ENCODE data around the gene CHEK1.

CHEK1 gene

DNA sequence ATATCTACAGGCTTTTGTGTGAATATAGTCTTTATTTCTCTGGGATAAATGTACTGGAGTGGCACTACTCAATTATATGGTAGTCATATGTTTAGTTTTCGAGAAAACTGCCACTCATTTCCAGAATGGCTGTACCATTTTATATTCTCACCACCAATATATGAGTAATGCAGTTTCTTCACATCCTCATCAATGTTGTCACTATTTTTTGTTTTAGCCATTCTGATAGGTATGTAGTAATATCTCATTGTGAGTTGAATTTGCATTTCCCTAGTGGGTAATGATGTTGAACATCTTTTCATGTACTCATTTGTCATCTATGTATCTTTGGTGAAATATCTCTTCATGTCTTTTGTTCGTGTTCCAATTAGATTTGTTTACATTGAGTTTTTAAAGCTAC lies 37.7 kb downstream of the CHEK1 start:
- H3K36me3 Mint-ChIP-seq = peaks cover 8% of the 10 kb centered on the region
- H3K4me1 Mint-ChIP-seq = no peaks in the 10 kb centered on the region
- H3K27ac Mint-ChIP-seq = no peak overlapping the region
- no peak for DNase-seq (ENCODE audit: low spot score in 2 of 2)
- ATAC-seq (ENCODE audit: low read depth) = no peak
- H3K4me3 Mint-ChIP-seq = no peak overlapping the region
- no peaks in the 10 kb centered on the region for H3K27me3 Mint-ChIP-seq
- H3K9me3 Mint-ChIP-seq = peaks cover 13% of the 10 kb centered on the region

DNA sequence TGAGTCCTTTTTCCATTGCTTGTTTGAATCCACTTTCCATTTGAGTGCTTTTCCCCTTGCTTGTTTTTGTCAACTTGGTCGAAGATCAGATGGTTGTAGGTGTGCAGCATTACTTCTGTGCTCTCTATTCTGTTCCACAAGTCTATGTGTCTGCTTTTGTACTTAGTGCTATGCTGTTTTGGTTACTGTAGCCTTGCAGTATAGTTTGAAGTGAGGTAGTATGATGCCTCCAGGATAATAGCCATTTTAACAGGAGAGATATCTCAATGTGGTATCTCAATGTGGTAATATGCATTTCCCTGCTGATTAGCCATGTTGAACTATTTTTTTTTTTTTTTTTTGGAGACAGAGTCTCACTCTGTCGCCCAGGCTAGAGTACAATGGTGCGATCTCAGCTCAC lies 38.9 kb downstream of the CHEK1 start:
- Mint-ChIP-seq H3K9me3 (peaks cover 15% of the 10 kb centered on the region), H3K27me3 (no peaks in the 10 kb centered on the region), H3K4me1 (no peaks in the 10 kb centered on the region), H3K4me3 (no peak overlapping the region), H3K36me3 (peaks cover 8% of the 10 kb centered on the region), H3K27ac (no peak overlapping the region)
- ATAC-seq (ENCODE audit: low read depth) (no peak), DNase-seq (ENCODE audit: low spot score in 2 of 2) (no peak)

DNA sequence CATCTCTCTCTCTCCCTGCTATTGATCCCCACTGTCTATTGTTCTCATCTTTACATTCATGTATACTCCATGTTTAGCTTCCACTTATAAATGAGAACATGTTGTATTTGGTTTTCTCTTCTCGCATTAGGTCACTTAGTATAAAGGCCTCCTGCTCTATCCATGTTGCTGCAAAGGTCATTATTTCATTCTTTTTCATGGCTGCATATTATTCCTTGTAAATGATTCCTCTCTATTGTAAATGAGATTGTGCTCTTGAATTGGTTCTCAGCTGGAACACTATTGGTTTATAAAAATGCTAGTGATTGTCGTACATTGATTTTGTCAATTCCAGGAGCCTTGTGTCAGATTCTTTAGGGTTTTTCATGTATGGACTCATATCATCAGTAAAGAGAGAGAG lies 42.2 kb downstream of the CHEK1 start:
- Mint-ChIP-seq H3K4me1 (no peaks in the 10 kb centered on the region), H3K27ac (no peak overlapping the region), H3K9me3 (peaks cover 15% of the 10 kb centered on the region)

DNA sequence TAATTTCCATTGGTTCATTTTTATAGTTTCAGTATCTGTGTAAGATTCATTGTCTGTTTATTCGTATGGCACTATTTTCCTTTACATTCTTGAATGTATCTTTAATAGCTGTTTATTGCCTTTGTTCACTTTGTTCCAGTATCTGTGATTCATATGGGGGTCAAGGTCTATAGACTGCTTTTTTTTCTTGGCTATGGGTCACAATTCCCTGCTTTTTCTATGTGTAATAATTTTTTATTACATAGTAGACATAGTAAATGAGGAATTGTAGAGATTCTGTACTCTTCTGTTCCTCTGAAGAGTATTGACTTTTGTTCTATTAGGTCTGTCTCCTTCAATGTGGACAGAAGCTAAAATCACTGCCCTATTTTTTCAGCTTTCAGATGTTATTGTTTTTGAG lies 45.2 kb downstream of the CHEK1 start:
- H3K4me3 Mint-ChIP-seq = no peak overlapping the region
- H3K27me3 Mint-ChIP-seq = no peaks in the 10 kb centered on the region
- DNase-seq (ENCODE audit: low spot score in 2 of 2) = no peak
- no peak overlapping the region for H3K27ac Mint-ChIP-seq
- no peak for ATAC-seq (ENCODE audit: low read depth)
- H3K4me1 Mint-ChIP-seq = no peaks in the 10 kb centered on the region
- H3K9me3 Mint-ChIP-seq = peaks cover 13% of the 10 kb centered on the region
- H3K36me3 Mint-ChIP-seq = peaks cover 8% of the 10 kb centered on the region

More for the DNA sequence above, 42.2 kb downstream of the CHEK1 start:
- no peaks in the 10 kb centered on the region for H3K27me3 Mint-ChIP-seq
- ATAC-seq (ENCODE audit: low read depth) (no peak), DNase-seq (ENCODE audit: low spot score in 2 of 2) (no peak)
- peaks cover 10% of the 10 kb centered on the region for H3K36me3 Mint-ChIP-seq
- H3K4me3 Mint-ChIP-seq = no peak overlapping the region

DNA sequence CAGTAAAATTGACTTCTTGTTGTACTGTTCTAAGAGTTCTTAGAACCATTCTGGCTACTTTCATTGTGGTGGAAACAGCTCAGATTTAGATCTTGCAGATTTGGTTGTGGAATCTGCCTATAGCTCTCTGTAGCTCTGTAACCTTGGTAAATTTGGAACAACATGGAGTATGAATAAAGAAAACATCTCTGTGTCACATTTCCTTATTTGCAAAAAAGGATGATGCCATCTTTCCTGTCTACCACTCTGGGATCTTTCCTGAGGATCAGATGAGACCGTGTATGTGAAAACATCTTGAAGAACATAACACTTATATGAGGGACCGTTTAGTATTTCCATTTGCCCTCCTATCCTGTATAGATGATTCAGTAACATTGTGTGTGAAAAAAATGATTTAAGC lies 46.6 kb downstream of the CHEK1 start:
- Mint-ChIP-seq H3K27ac (no peak overlapping the region), H3K27me3 (no peaks in the 10 kb centered on the region), H3K36me3 (peaks cover 5% of the 10 kb centered on the region), H3K4me1 (no peaks in the 10 kb centered on the region), H3K9me3 (peaks cover 6% of the 10 kb centered on the region), H3K4me3 (no peak overlapping the region)
- DNase-seq (ENCODE audit: low spot score in 2 of 2) = no peak
- ATAC-seq (ENCODE audit: low read depth) = no peak

DNA sequence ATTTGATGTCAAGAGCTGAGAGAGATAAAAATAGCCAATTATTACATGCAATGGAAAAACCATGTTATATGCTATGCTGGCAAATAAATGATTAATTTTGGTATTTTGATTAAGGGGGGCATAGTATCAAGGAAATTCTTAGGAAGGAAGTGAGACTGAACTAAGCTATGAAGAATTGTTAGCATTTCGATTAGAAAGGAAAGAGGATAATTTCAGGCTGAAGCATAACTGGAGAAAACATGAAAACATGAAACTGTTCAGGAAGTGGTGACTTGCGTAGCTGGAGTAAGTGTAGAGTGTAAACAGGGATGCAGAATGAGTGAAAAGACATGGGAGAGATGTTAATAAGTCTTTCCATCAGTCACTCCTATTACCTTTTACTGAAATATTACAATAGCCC lies 49.2 kb downstream of the CHEK1 start:
- Mint-ChIP-seq H3K36me3 (peaks cover 5% of the 10 kb centered on the region), H3K27me3 (no peaks in the 10 kb centered on the region), H3K4me3 (no peak overlapping the region), H3K9me3 (no peaks in the 10 kb centered on the region), H3K27ac (no peak overlapping the region), H3K4me1 (no peaks in the 10 kb centered on the region)
- ATAC-seq (ENCODE audit: low read depth) (no peak), DNase-seq (ENCODE audit: low spot score in 2 of 2) (no peak)

DNA sequence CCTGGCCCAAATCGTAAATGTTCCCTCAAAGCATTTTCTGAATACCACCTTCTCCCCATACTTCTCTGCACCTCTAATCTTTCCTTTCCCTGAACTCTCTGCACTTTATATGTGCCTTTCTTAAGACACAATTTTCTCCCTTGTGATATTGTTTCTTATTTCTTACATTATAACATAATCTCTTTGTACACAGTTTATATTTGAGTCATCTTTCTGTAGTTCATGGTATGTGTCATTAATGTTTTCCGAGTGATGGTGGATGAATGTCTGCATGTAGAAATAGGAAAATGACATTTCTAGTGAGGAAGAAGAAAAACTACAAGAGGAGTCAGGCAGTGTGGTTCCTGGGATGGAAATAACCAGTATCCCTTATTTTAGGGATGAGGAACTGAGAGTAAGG lies 50.2 kb downstream of the CHEK1 start:
- no peak overlapping the region for H3K4me3 Mint-ChIP-seq
- H3K9me3 Mint-ChIP-seq = no peaks in the 10 kb centered on the region
- no peaks in the 10 kb centered on the region for H3K27me3 Mint-ChIP-seq
- peaks cover 3% of the 10 kb centered on the region for H3K36me3 Mint-ChIP-seq
- DNase-seq (ENCODE audit: low spot score in 2 of 2) (no peak), ATAC-seq (ENCODE audit: low read depth) (no peak)
- H3K4me1 Mint-ChIP-seq = no peaks in the 10 kb centered on the region
- no peak overlapping the region for H3K27ac Mint-ChIP-seq

DNA sequence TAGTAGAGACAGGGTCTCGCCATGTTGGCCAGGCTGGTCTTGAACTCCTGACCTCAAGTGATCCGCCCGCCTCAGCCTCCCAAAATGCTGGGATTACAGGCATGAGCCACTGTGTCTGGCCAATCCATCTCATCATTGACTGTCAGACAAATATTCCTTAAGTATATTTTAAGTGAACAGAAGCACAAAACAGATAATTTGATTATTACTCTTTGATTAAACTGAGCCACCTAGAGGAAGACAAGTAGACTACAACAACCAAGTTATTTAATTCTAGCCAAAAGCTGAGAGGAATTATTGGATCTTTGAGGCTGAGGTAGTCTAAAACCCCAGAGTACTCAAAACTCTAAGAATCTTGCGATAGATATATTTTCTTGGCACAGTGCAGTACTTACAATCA lies 54.4 kb downstream of the CHEK1 start:
- H3K9me3 Mint-ChIP-seq = no peaks in the 10 kb centered on the region
- no peak for ATAC-seq (ENCODE audit: low read depth)
- H3K36me3 Mint-ChIP-seq = peaks cover 3% of the 10 kb centered on the region
- no peak overlapping the region for H3K4me3 Mint-ChIP-seq
- H3K27me3 Mint-ChIP-seq = no peaks in the 10 kb centered on the region
- no peak overlapping the region for H3K27ac Mint-ChIP-seq
- H3K4me1 Mint-ChIP-seq = no peaks in the 10 kb centered on the region
- DNase-seq (ENCODE audit: low spot score in 2 of 2) = no peak

DNA sequence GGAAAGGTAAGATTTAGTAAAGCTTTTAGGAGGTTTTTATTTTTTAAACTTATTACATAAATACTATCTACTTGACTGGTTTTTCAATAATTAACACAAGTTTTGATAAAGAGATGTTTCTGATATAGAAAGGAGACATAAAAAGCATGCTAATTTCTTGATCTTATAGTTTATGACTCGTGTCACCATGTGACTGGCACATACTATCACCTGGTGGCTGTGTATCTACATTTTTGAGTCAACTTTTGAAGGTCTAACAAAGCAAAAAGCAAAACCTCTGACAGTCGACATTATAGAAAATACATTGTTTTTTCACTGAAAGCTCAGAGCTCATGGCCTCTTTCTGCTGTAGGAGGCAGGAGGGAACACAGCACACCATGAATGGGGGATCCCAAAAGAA lies 54.9 kb downstream of the CHEK1 start:
- no peak for ATAC-seq (ENCODE audit: low read depth)

DNA sequence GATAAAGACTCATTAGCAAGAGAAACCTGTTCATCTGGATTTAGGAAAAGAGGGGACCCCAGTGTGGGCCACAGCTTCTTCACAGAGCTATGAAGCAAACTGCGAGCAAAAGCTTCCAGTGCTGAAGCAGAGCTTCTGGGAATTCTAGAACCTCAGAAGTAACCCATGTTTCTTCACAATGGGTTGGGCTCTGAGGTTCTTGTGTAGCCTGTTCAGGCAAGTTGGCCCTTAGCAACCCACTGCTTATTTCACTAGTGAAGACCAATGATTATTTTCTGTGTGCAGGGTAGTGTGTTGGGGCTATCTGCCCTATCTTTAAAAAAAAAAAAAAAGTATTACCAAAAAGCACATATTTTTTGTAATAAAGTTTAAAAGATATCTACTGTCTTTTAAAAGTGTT lies 55.8 kb downstream of the CHEK1 start, which contains the start of gene ACRV1:
Gene ACRV1, minus strand, starts transcription at position 101 of the 400 bp plus-strand sequence. Its CDS starts 67 bp downstream, at position 34.
- ATAC-seq (ENCODE audit: low read depth) (no peak), DNase-seq (ENCODE audit: low spot score in 2 of 2) (no peak)
- H3K9me3 Mint-ChIP-seq = no peaks in the 10 kb centered on the region
- no peak within 1 kb of the TSS for H3K4me3 Mint-ChIP-seq
- no peaks in the 10 kb centered on the region for H3K27me3 Mint-ChIP-seq
- no peak within 1 kb of the TSS for H3K27ac Mint-ChIP-seq
- no peaks in the 10 kb centered on the region for H3K4me1 Mint-ChIP-seq
- peaks cover 3% of the 10 kb centered on the region for H3K36me3 Mint-ChIP-seq

More for the DNA sequence above, 54.9 kb downstream of the CHEK1 start:
- peaks cover 3% of the 10 kb centered on the region for H3K36me3 Mint-ChIP-seq
- H3K27ac Mint-ChIP-seq = no peak overlapping the region
- no peak for DNase-seq (ENCODE audit: low spot score in 2 of 2)
- no peaks in the 10 kb centered on the region for H3K4me1 Mint-ChIP-seq
- no peak overlapping the region for H3K4me3 Mint-ChIP-seq
- H3K27me3 Mint-ChIP-seq = no peaks in the 10 kb centered on the region
- no peaks in the 10 kb centered on the region for H3K9me3 Mint-ChIP-seq

DNA sequence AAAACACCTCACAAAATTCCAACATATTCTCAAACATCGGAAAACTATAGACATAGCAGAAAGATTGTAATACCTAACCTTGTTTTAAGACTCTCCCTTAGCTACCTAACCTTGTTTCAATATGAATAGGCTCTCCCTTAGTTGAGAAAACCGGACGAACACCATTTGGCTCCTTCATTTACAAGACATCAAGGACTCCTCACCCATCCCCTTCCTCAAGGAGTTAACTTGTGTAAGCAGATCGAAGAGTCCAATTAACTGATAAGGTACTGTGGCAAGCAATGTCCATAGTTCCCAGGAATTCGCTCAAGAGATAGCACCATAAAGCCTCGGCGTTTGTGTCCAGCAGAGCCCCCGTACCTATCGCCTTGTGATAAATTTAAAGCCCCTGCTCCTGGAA lies 60.3 kb downstream of the CHEK1 start:
- Mint-ChIP-seq H3K36me3 (no peaks in the 10 kb centered on the region), H3K27me3 (no peaks in the 10 kb centered on the region), H3K9me3 (no peaks in the 10 kb centered on the region), H3K4me1 (no peaks in the 10 kb centered on the region), H3K4me3 (no peak overlapping the region), H3K27ac (no peak overlapping the region)
- DNase-seq (ENCODE audit: low spot score in 2 of 2) (no peak), ATAC-seq (ENCODE audit: low read depth) (no peak)

DNA sequence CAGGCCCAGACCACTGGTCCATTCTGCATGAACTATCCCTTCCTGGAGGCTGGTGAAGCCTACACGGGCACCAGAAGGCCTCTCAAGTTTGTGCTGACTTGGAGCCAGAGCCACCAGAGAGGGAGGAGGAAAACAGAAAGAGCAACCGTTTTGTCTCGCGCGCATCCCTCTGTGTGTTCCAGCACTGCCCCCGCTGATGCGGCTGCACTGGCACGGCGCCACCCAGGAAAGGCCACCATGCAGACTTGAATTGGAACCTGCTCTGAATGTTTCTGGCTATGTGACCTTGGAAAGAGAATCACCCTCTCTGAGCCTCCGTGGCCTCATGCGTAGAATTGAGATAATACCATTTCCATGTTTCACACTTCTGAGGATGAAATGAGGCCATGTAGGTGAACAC lies 63.1 kb downstream of the CHEK1 start:
- no peak for DNase-seq (ENCODE audit: low spot score in 2 of 2)
- Mint-ChIP-seq H3K4me3 (no peak overlapping the region), H3K27me3 (no peaks in the 10 kb centered on the region), H3K9me3 (no peaks in the 10 kb centered on the region), H3K27ac (no peak overlapping the region), H3K4me1 (no peaks in the 10 kb centered on the region), H3K36me3 (no peaks in the 10 kb centered on the region)
- ATAC-seq (ENCODE audit: low read depth) = no peak

DNA sequence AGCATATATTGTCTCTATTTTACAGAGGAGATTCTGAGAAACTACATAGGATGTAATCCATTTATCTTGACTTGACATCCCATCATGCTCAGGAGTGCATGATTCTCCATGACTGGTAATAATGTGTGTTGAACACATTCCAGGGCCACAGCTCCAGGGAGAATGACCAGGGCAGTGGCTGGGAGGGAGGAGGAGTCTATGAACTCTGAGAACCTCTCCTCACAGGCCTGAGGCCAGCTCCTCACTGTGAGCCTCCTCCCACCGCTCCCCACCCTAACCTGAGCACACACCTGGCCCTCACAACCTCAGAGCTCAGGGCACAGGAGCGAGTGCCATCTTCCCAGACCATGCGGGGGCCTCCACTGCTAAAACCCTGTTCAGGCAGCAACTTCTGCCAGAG lies 63.7 kb downstream of the CHEK1 start:
- Mint-ChIP-seq H3K36me3 (no peaks in the 10 kb centered on the region), H3K27me3 (no peaks in the 10 kb centered on the region), H3K4me1 (no peaks in the 10 kb centered on the region), H3K9me3 (no peaks in the 10 kb centered on the region), H3K4me3 (no peak overlapping the region), H3K27ac (no peak overlapping the region)
- no peak for DNase-seq (ENCODE audit: low spot score in 2 of 2)
- ATAC-seq (ENCODE audit: low read depth) = no peak

DNA sequence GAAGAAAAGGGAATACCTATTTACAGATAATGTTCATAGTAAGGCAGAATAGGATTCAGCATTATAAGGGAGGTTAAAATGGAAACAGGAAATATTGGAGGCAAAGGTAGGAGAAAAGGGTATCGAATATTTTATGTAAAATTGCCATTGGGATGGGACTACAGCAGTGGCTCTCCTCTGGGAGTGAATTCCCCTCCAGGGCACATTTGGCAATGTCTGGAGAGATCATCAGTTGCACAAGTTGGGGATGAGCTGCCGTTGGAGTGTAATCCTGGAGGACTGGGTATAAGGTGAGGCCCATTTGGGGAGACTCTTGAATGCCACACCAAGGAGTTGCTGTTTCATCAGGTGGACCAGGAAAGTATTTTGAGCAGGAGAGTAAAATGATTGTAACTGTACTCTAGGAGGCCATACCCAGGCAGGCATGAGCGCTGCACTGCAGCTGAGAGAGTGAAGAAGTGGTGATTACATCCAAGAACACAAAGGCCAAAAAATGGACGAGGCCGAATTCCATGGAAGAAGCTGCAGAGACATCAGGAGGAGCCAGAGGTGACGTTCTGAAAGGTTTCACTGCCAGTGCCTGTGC lies 64.4 kb downstream of the CHEK1 start:
- no peak for DNase-seq (ENCODE audit: low spot score in 2 of 2)
- no peaks in the 10 kb centered on the region for H3K9me3 Mint-ChIP-seq
- no peaks in the 10 kb centered on the region for H3K36me3 Mint-ChIP-seq
- no peaks in the 10 kb centered on the region for H3K4me1 Mint-ChIP-seq
- no peak overlapping the region for H3K27ac Mint-ChIP-seq
- ATAC-seq (ENCODE audit: low read depth) = no peak
- no peak overlapping the region for H3K4me3 Mint-ChIP-seq
- H3K27me3 Mint-ChIP-seq = no peaks in the 10 kb centered on the region

DNA sequence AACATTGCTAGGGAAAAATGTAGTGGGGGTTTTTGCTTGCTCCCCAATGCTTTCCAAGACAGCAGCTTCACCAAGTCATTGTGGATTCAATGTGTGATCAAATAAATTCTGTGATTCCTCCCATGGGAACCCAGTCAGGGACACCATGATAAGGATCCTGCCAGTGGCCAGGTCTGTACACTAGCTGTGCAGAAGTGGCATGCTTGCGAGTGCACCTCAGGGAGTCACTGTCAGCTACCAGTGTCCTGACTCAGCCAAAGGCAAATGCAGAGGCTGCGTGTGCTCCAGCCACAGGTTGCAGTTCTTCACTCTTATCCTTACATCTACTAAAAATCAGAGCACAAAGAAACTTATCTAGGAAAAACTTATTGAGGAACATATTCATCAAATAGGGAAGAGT lies 65.0 kb downstream of the CHEK1 start:
- H3K36me3 Mint-ChIP-seq = no peaks in the 10 kb centered on the region
- H3K27me3 Mint-ChIP-seq = peaks cover 1% of the 10 kb centered on the region
- no peak overlapping the region for H3K4me3 Mint-ChIP-seq
- DNase-seq (ENCODE audit: low spot score in 2 of 2) (no peak), ATAC-seq (ENCODE audit: low read depth) (no peak)
- H3K9me3 Mint-ChIP-seq = no peaks in the 10 kb centered on the region
- H3K4me1 Mint-ChIP-seq = no peaks in the 10 kb centered on the region
- H3K27ac Mint-ChIP-seq = no peak overlapping the region
